Body of pancreas (tissue), 4 donors: ENCODE data around the gene SAMD13. TPM values are rescaled to one million over a fixed set of nuclear protein-coding genes. Genes with fewer than 3 reads are reported as not detected.

Experiments
- ATAC-seq: fragments of 150-250 bp; one replicate; pipeline ENCODE4 v1.9.1; 2016
- DNase-seq, 4 donors: peaks; one replicate each; pipeline ENCODE4 v3.0.0-alpha.2; 2019
- H3K27ac ChIP-seq, 4 donors: fragments of 200-600 bp; sonication (generic); 1 replicate in 3 of 4; 2 replicates in 1 of 4; pipeline versions ENCODE4 v1.5.1 to v1.6.1; 2016 to 2019; ENCODE audit warnings: mild to moderate bottlenecking in 1 of 4, mixed read lengths in 1 of 4, moderate library complexity in 1 of 4
- H3K27me3 ChIP-seq, 2 donors: fragments of 200-600 bp; sonication (generic); one replicate each; pipeline ENCODE4 v1.6.0; 2016; ENCODE audit warnings: mild to moderate bottlenecking in 1 of 2
- H3K36me3 ChIP-seq, 2 donors: fragments of 200-600 bp; sonication (generic); replicated peaks in 1 of 2; 2 replicates each; pipeline ENCODE4 v1.5.1; 2016; ENCODE audit warnings: low read depth in 2 of 2; ENCODE audit not compliant: insufficient read depth in 1 of 2
- H3K4me1 ChIP-seq: fragments of 200-600 bp; sonication (generic); one replicate; pipeline ENCODE4 v1.6.0; 2016
- H3K4me3 ChIP-seq, 2 donors: fragments of 200-600 bp; sonication (generic); 1 replicate in 1 of 2; 2 replicates in 1 of 2; pipeline ENCODE4 v1.5.1; 2016 to 2019
- H3K9me3 ChIP-seq, 3 donors: fragments of 200-600 bp; sonication (generic); 1 replicate in 2 of 3; 2 replicates in 1 of 3; pipeline ENCODE4 v1.5.1; 2016
- POLR2A ChIP-seq, 3 donors: fragments of 450-650 bp; IDR thresholded peaks; one replicate each; pipeline ENCODE4 v1.6.1; 2016; ENCODE audit warnings: antibody characterized with exemption in 3 of 3, mild to moderate bottlenecking in 2 of 3
- WGBS, 2 donors: methylation state at CpG; one replicate each; pipeline ENCODE4 v1.1.5; 2017; 5-methylcytosine and 5-hydroxymethylcytosine counted together
- intact Hi-C: fragments of 100-400 bp; cut with DNase I; formaldehyde crosslinking; loops from one replicate; pipeline ENCODE4 v1.15.1; 2023
- total RNA-seq, 2 donors: library from RNA; depleted of rRNA; stranded (reverse); fragments of >200 nt; gene quantifications; one replicate each; pipeline ENCODE4 v1.1.0, GENCODE V29; 2016
- TF ChIP-seq, protein P1 (sequence below), 7 experiments: fragments of 450-650 bp in 4 of 7; fragments of 200-600 bp in 3 of 7; sonication (generic) in 3 of 7; IDR thresholded peaks; one replicate each; pipeline ENCODE4 v1.5.1; 2016 to 2019; ENCODE audit warnings: antibody characterized with exemption in 7 of 7

SAMD13 gene
- total RNA-seq, 2 donors from 2014 or later: 0.66 to 1.3 TPM

GRCh38 chr1:84264961-84265360 lies 36.5 kb upstream of the SAMD13 start:
- ATAC-seq (no peak), DNase-seq (no peak)
- intact Hi-C loops: no loop called here
- no peaks in the 10 kb centered on the region for H3K36me3 ChIP-seq
- no peak overlapping the region for H3K4me3 ChIP-seq
- H3K27me3 ChIP-seq: no peaks in the 10 kb centered on the region
- H3K27ac ChIP-seq: no peak overlapping the region
- TF ChIP-seq POLR2A (IDR thresholded peaks at IDR 0.05): no peak
- TF ChIP-seq, protein P1, sequence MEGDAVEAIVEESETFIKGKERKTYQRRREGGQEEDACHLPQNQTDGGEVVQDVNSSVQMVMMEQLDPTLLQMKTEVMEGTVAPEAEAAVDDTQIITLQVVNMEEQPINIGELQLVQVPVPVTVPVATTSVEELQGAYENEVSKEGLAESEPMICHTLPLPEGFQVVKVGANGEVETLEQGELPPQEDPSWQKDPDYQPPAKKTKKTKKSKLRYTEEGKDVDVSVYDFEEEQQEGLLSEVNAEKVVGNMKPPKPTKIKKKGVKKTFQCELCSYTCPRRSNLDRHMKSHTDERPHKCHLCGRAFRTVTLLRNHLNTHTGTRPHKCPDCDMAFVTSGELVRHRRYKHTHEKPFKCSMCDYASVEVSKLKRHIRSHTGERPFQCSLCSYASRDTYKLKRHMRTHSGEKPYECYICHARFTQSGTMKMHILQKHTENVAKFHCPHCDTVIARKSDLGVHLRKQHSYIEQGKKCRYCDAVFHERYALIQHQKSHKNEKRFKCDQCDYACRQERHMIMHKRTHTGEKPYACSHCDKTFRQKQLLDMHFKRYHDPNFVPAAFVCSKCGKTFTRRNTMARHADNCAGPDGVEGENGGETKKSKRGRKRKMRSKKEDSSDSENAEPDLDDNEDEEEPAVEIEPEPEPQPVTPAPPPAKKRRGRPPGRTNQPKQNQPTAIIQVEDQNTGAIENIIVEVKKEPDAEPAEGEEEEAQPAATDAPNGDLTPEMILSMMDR (IDR thresholded peaks at IDR 0.05): no peak
- H3K4me1 ChIP-seq: peaks cover 15% of the 10 kb centered on the region
- H3K9me3 ChIP-seq: no peaks in the 10 kb centered on the region
- 86 to 88% methylated on average over 2 of the region's 2 CpGs for WGBS, 2 donors

DNA sequence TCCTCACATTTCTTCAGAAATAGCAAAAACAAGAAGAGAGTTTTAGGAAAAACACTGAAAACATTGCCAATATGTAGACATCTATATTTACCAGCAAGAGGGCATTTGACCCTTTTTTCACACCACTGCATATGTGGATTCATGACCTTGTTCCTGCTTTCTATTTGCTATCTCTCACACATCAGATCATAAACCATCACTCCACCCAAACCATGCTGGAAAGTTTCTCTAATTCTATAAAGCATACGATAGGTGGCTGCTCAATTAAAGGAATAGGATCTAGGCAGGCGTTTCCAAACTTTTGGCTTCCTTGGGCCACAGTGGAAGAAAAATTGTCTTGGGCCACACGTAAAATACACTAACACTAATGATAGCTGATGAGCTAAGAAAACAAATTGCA lies 35.6 kb upstream of the SAMD13 start:
- peaks cover 7% of the 10 kb centered on the region for H3K4me1 ChIP-seq
- DNase-seq (no peak), ATAC-seq (no peak)
- no peak overlapping the region for H3K27ac ChIP-seq
- no peaks in the 10 kb centered on the region for H3K27me3 ChIP-seq
- no peak for TF ChIP-seq POLR2A (IDR thresholded peaks at IDR 0.05)
- TF ChIP-seq, protein P1 (IDR thresholded peaks at IDR 0.05): no peak
- no peaks in the 10 kb centered on the region for H3K9me3 ChIP-seq
- H3K4me3 ChIP-seq: no peak overlapping the region
- WGBS, 2 donors: 90 to 94% methylated on average over 3 of the region's 3 CpGs
- intact Hi-C loops: no loop called here
- H3K36me3 ChIP-seq: no peaks in the 10 kb centered on the region

- Histone ChIP-seq H3K4me3 (no peak overlapping the region), H3K4me1 (peaks cover 9% of the 10 kb centered on the region), H3K9me3 (no peaks in the 10 kb centered on the region), H3K27ac (no peak overlapping the region), H3K36me3 (no peaks in the 10 kb centered on the region), H3K27me3 (no peaks in the 10 kb centered on the region)
- 0 to 55% methylated on average over 1 of the region's 1 CpG for WGBS, 2 donors
- ATAC-seq (no peak), DNase-seq (no peak)
- intact Hi-C loops: no loop called here
- TF ChIP-seq, protein P1 (IDR thresholded peaks at IDR 0.05): no peak
- no peak for TF ChIP-seq POLR2A (IDR thresholded peaks at IDR 0.05)
These were observed 34.8 kb upstream of the SAMD13 start for GRCh38 chr1:84266748-84267147.

DNA sequence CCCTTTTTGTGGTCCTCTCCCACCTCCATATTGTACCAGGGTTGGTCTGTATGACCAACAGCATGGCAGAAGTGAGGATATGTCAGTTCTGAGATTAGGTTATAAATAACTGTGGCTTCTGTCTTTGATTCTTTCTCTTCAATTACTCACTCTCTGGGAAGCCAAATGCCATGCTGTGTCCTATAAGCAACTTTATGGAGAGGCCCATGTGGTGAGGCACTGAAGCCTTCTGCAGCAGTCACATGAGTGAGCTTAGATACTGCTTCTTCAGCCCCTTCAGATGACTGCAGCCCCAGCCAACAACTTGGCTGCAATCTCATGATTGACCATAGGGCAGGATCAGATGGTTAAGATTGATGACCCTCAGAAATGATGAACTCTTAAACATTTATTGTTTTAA lies 34.0 kb upstream of the SAMD13 start:
- intact Hi-C loops: no loop called here
- ATAC-seq (no peak), DNase-seq (no peak)
- H3K27me3 ChIP-seq: no peaks in the 10 kb centered on the region
- no peak for TF ChIP-seq POLR2A (IDR thresholded peaks at IDR 0.05)
- TF ChIP-seq, protein P1 (IDR thresholded peaks at IDR 0.05): no peak
- H3K27ac ChIP-seq: no peak overlapping the region
- H3K36me3 ChIP-seq: no peaks in the 10 kb centered on the region
- H3K9me3 ChIP-seq: no peaks in the 10 kb centered on the region
- H3K4me3 ChIP-seq: no peak overlapping the region
- H3K4me1 ChIP-seq: peaks cover 17% of the 10 kb centered on the region

GRCh38 chr1:84268346-84268745 lies 33.2 kb upstream of the SAMD13 start:
- Histone ChIP-seq H3K27me3 (no peaks in the 10 kb centered on the region), H3K27ac (no peak overlapping the region), H3K4me1 (peaks cover 22% of the 10 kb centered on the region), H3K9me3 (no peaks in the 10 kb centered on the region), H3K4me3 (no peak overlapping the region), H3K36me3 (no peaks in the 10 kb centered on the region)
- intact Hi-C loops: no loop called here
- ATAC-seq (no peak), DNase-seq (no peak)
- WGBS, 2 donors: 84 to 86% methylated on average over 1 of the region's 1 CpG
- TF ChIP-seq, protein P1 (IDR thresholded peaks at IDR 0.05): no peak
- TF ChIP-seq POLR2A (IDR thresholded peaks at IDR 0.05): no peak
